Measurements from ENCODE around the gene NCOA3. TPM values are rescaled to one million over a fixed set of nuclear protein-coding genes. Genes with fewer than 3 reads are reported as not detected.

Gene NCOA3
- total RNA-seq, 2 experiments from 2014 or later: 59.9 to 65.4 TPM

GRCh38 chr20:47571426-47571825, 69.7 kb downstream of the NCOA3 start:
- Mint-ChIP-seq H3K9me3 (no peaks in the 10 kb centered on the region), H3K27me3 (no peaks in the 10 kb centered on the region), H3K27ac (no peak overlapping the region), H3K4me1 (ENCODE audit: low read depth) (peaks cover 62% of the 10 kb centered on the region), H3K4me3 (no peak overlapping the region), H3K36me3 (ENCODE audit: low read depth) (peaks cover 46% of the 10 kb centered on the region)
- intact Hi-C loops (cut with DNase I, micrococcal nuclease): no loop called here
- Histone ChIP-seq H3K9me3 (ENCODE audit: control insufficient read depth in 1 of 2, insufficient read depth in 1 of 2, low read length in 2 of 2) (peaks cover 0 to 14% of the 10 kb centered on the region in 2 experiments), H3K27ac (ENCODE audit: low read depth in 1 of 2, low read length in 2 of 2) (no peak overlapping the region), H3K27me3 (ENCODE audit: control insufficient read depth in 1 of 2, insufficient read depth in 2 of 2, low read length in 2 of 2) (no peaks in the 10 kb centered on the region), H3K4me3 (ENCODE audit: low read length) (no peak overlapping the region), H3K4me1 (ENCODE audit: insufficient read depth, low read length) (peaks cover 26% of the 10 kb centered on the region), H3K36me3 (ENCODE audit: insufficient read depth, low read length) (peaks cover 6% of the 10 kb centered on the region)
- ChIA-PET POLR2A (no interaction called here), CTCF (no interaction called here)
- ATAC-seq (ENCODE audit: poor library complexity): no peak
- DNase-seq: no peak
- TF ChIP-seq CTCF (IDR thresholded peaks at IDR 0.05): no peak

GRCh38 chr20:47572105-47572729, 70.5 kb downstream of the NCOA3 start:
- Histone ChIP-seq H3K4me3 (ENCODE audit: low read length) (no peak overlapping the region), H3K36me3 (ENCODE audit: insufficient read depth, low read length) (peaks cover 6% of the 10 kb centered on the region), H3K9me3 (ENCODE audit: control insufficient read depth in 1 of 2, insufficient read depth in 1 of 2, low read length in 2 of 2) (peaks cover 0 to 14% of the 10 kb centered on the region in 2 experiments), H3K4me1 (ENCODE audit: insufficient read depth, low read length) (peaks cover 25% of the 10 kb centered on the region), H3K27ac (ENCODE audit: low read depth in 1 of 2, low read length in 2 of 2) (no peak overlapping the region), H3K27me3 (ENCODE audit: control insufficient read depth in 1 of 2, insufficient read depth in 2 of 2, low read length in 2 of 2) (no peaks in the 10 kb centered on the region)
- intact Hi-C loops (cut with DNase I, micrococcal nuclease): no loop called here
- ChIA-PET POLR2A (no interaction called here), CTCF (interaction anchor here (0.6 to 1.0 kb wide), 2 partner anchors 20 to 87 kb away, joined by 3 to 4 read pairs; no protein-coding TSS in a partner anchor)
- Mint-ChIP-seq H3K4me3 (peak overlapping the region; percentile 21), H3K9me3 (no peaks in the 10 kb centered on the region), H3K36me3 (ENCODE audit: low read depth) (peaks cover 46% of the 10 kb centered on the region), H3K4me1 (ENCODE audit: low read depth) (peaks cover 70% of the 10 kb centered on the region), H3K27me3 (no peaks in the 10 kb centered on the region), H3K27ac (no peak overlapping the region)
- DNase-seq (no peak), ATAC-seq (ENCODE audit: poor library complexity) (no peak)
- no peak for TF ChIP-seq CTCF (IDR thresholded peaks at IDR 0.05)

GRCh38 chr20:47573559-47573958, 71.9 kb downstream of the NCOA3 start:
- peaks cover 74% of the 10 kb centered on the region for H3K4me1 Mint-ChIP-seq (ENCODE audit: low read depth)
- H3K36me3 Mint-ChIP-seq (ENCODE audit: low read depth): peaks cover 37% of the 10 kb centered on the region
- intact Hi-C loops (cut with DNase I, micrococcal nuclease): no loop called here
- DNase-seq (no peak), ATAC-seq (ENCODE audit: poor library complexity) (no peak)
- H3K4me3 Mint-ChIP-seq: no peak overlapping the region
- no peak for TF ChIP-seq CTCF (IDR thresholded peaks at IDR 0.05)
- H3K9me3 Mint-ChIP-seq: no peaks in the 10 kb centered on the region
- Histone ChIP-seq H3K36me3 (ENCODE audit: insufficient read depth, low read length) (peaks cover 6% of the 10 kb centered on the region), H3K9me3 (ENCODE audit: control insufficient read depth in 1 of 2, insufficient read depth in 1 of 2, low read length in 2 of 2) (peaks cover 0 to 14% of the 10 kb centered on the region in 2 experiments), H3K4me3 (ENCODE audit: low read length) (no peak overlapping the region), H3K4me1 (ENCODE audit: insufficient read depth, low read length) (peaks cover 19% of the 10 kb centered on the region), H3K27me3 (ENCODE audit: control insufficient read depth in 1 of 2, insufficient read depth in 2 of 2, low read length in 2 of 2) (no peaks in the 10 kb centered on the region), H3K27ac (ENCODE audit: low read depth in 1 of 2, low read length in 2 of 2) (no peak overlapping the region)
- H3K27me3 Mint-ChIP-seq: no peaks in the 10 kb centered on the region
- ChIA-PET CTCF (no interaction called here), POLR2A (no interaction called here)
- peak overlapping the region; percentile 64 for H3K27ac Mint-ChIP-seq

Measured in CD4-positive, alpha-beta T cell (primary cell).